K562 (cell line): ENCODE data around the gene PTGIS. TPM values are rescaled to one million over a fixed set of nuclear protein-coding genes. Genes with fewer than 3 reads are reported as not detected.

ENCODE experiments used
- ATAC-seq: fragments of 200-7000 bp; cut with Tn5 transposase; 3 replicates; pipeline ENCODE4 v1.9.1; 2020; ENCODE audit warnings: moderate library complexity
- BruUV-seq: library from RNA; stranded (reverse); fragments of 400-500 nt; replicated peaks from 2 replicates; lab custom pipeline; 2021; lab: Mats Ljungman, UMichigan
- CTCF ChIA-PET: fragments of 300-600 bp; formaldehyde crosslinking; extraction: SDS; loops from one replicate; lab custom pipeline; 2021; ENCODE audit warnings: low intra/inter-chr PET ratio; lab: Yijun Ruan, JAX
- POLR2A ChIA-PET: fragments of 300-600, 350-650 bp; sonication (Branson Sonifier 250); formaldehyde crosslinking; extraction: SDS; loops from one replicate; lab custom pipeline; 2021; ENCODE audit warnings: antibody characterized with exemption, inconsistent platforms; lab: Yijun Ruan, JAX
- DNase-seq, 4 experiments: peaks; one replicate each; pipeline versions ENCODE4 v3.0.0 to v3.0.0-alpha.2; 2011 to 2018; ENCODE audit warnings: low spot score in 3 of 4, mixed read lengths in 3 of 4; ENCODE audit errors: extremely low read depth in 1 of 4
- FAIRE-seq: peaks from 2 replicates; lab custom pipeline; 2011; peaks lifted over from hg19 to GRCh38; lab: Jason Lieb, UNC
- H2AFZ ChIP-seq: 2 replicates; pipeline ENCODE4 v1.6.0; 2011; ENCODE audit warnings: low read depth, low read length, control low read depth, inconsistent platforms
- H3K27ac ChIP-seq: fragments of 200-600 bp; 3 replicates; pipeline ENCODE4 v1.8.0; 2011; ENCODE audit warnings: low read depth, mild to moderate bottlenecking, control low read depth, inconsistent platforms, low read length, moderate library complexity, mixed read lengths; ENCODE audit errors: extremely low read depth
- H3K27me3 ChIP-seq, 2 experiments: fragments of 300-600 bp in 1 of 2; 2 replicates in 1 of 2; 3 replicates in 1 of 2; pipeline versions ENCODE4 v1.6.0 to v1.8.0; 2011; ENCODE audit warnings: inconsistent platforms in 2 of 2, low read length in 2 of 2, mild to moderate bottlenecking in 1 of 2, mixed read lengths in 1 of 2, moderate library complexity in 1 of 2; ENCODE audit not compliant: control insufficient read depth in 2 of 2, insufficient read depth in 2 of 2
- H3K36me3 ChIP-seq: fragments of 300-600 bp; 3 replicates; pipeline ENCODE4 v1.8.0; 2011; ENCODE audit warnings: mild to moderate bottlenecking, low read length, inconsistent platforms; ENCODE audit not compliant: control insufficient read depth, insufficient read depth
- H3K4me1 ChIP-seq, 2 experiments: fragments of 200-600 bp in 1 of 2; replicated peaks in 1 of 2; 2 replicates in 1 of 2; 3 replicates in 1 of 2; pipeline versions ENCODE4 v1.5.1 to v1.8.0; 2011; ENCODE audit warnings: inconsistent platforms in 2 of 2, low read length in 2 of 2, mild to moderate bottlenecking in 1 of 2, mixed read lengths in 1 of 2, moderate library complexity in 1 of 2; ENCODE audit not compliant: control insufficient read depth in 2 of 2, insufficient read depth in 2 of 2
- H3K4me2 ChIP-seq: 2 replicates; pipeline ENCODE4 v1.6.1; 2011; ENCODE audit warnings: low read length, control low read depth, inconsistent platforms, mixed read lengths; ENCODE audit not compliant: insufficient read depth
- H3K4me3 ChIP-seq: fragments of 200-600 bp; sonication (generic), shearing (Covaris generic); 2 replicates; pipeline ENCODE4 v1.5.1; 2016; ENCODE audit warnings: control low read depth, inconsistent platforms
- H3K79me2 ChIP-seq: fragments of 200-600 bp; 3 replicates; pipeline ENCODE4 v1.8.0; 2011; ENCODE audit warnings: low read length, inconsistent platforms; ENCODE audit not compliant: control insufficient read depth, insufficient read depth
- H3K9ac ChIP-seq, 2 experiments: 2 replicates each; pipeline versions ENCODE4 v1.6.0 to v1.6.1; 2011; ENCODE audit warnings: low read depth in 2 of 2, low read length in 2 of 2, control low read depth in 1 of 2, inconsistent platforms in 1 of 2, mild to moderate bottlenecking in 1 of 2, mixed read lengths in 1 of 2; ENCODE audit not compliant: insufficient read depth in 1 of 2
- H3K9me1 ChIP-seq: one replicate; pipeline ENCODE4 v1.6.0; 2011; ENCODE audit warnings: inconsistent platforms, mild to moderate bottlenecking, low read length, moderate library complexity; ENCODE audit not compliant: control insufficient read depth, insufficient read depth
- H3K9me3 ChIP-seq: replicated peaks from 2 replicates; pipeline ENCODE4 v1.5.1; 2011; ENCODE audit warnings: low read depth, low read length, inconsistent platforms; ENCODE audit not compliant: control insufficient read depth, insufficient read depth
- H4K20me1 ChIP-seq: replicated peaks from 2 replicates; pipeline ENCODE4 v1.6.1; 2011; ENCODE audit warnings: low read length, inconsistent platforms, mixed read lengths; ENCODE audit not compliant: control insufficient read depth, insufficient read depth
- ARNT ChIP-seq, 2 experiments: fragments of 450-650 bp; IDR thresholded peaks; 2 replicates each; pipeline ENCODE4 v1.6.1; 2016; ENCODE audit warnings: mild to moderate bottlenecking in 1 of 2
- BRCA1 ChIP-seq, 2 experiments: fragments of 450-650 bp in 1 of 2; sonication (generic) in 1 of 2; formaldehyde crosslinking in 1 of 2; IDR thresholded peaks; 2 replicates each; pipeline versions ENCODE4 v1.5.0 to v1.6.1; 2017 to 2020; ENCODE audit warnings: mild to moderate bottlenecking in 1 of 2, missing genetic modification reagents in 1 of 2
- DIDO1 ChIP-seq: fragments of 450-650 bp; IDR thresholded peaks from 2 replicates; pipeline ENCODE4 v1.6.1; 2016; ENCODE audit warnings: low read depth, missing biosample characterization, missing genetic modification characterization
- EZH2 ChIP-seq: IDR thresholded peaks from 2 replicates; pipeline ENCODE4 v1.6.1; 2012; ENCODE audit warnings: low read depth, mild to moderate bottlenecking, inconsistent platforms, low read length, borderline replicate concordance
- GTF2F1 ChIP-seq: IDR thresholded peaks from 2 replicates; pipeline ENCODE4 v1.6.1; 2011; ENCODE audit warnings: low read depth, low read length, improper control_type of control experiment
- HDAC8 ChIP-seq: fragments of 450-650 bp; IDR thresholded peaks from 2 replicates; pipeline ENCODE4 v1.6.1; 2016; ENCODE audit warnings: mild to moderate bottlenecking, missing genetic modification characterization, moderate library complexity, missing compliant biosample characterization
- HLTF ChIP-seq: fragments of 450-650 bp; IDR thresholded peaks from 2 replicates; pipeline ENCODE4 v1.6.1; 2016
- KLF10 ChIP-seq: fragments of 250-450 bp; sonication (Bioruptor Pico); IDR thresholded peaks from 2 replicates; pipeline ENCODE4 v1.6.1; 2021; ENCODE audit warnings: matching md5 sums
- NCOA6 ChIP-seq: fragments of 450-650 bp; IDR thresholded peaks from 2 replicates; pipeline ENCODE4 v1.6.1; 2017; ENCODE audit warnings: mild to moderate bottlenecking
- PPARD ChIP-seq: fragments of 250-450 bp; sonication (Bioruptor Pico); IDR thresholded peaks from 2 replicates; pipeline ENCODE4 v1.8.0; 2022; ENCODE audit warnings: inconsistent platforms, mild to moderate bottlenecking, moderate library complexity
- RNF2 ChIP-seq: sonication (generic); IDR thresholded peaks from 2 replicates; pipeline ENCODE4 v1.6.1; 2016
- ZNF121 ChIP-seq: sonication (generic); formaldehyde crosslinking; conservative IDR thresholded peaks from 2 replicates; pipeline ENCODE4 v1.8.0; 2022; ENCODE audit warnings: missing genetic modification reagents
- ZNF280B ChIP-seq: fragments of 250-450 bp; sonication (Bioruptor Pico); IDR thresholded peaks from 2 replicates; pipeline ENCODE4 v1.5.1; 2021; ENCODE audit warnings: mild to moderate bottlenecking
- ZNF449 ChIP-seq: fragments of 250-450 bp; sonication (Bioruptor Pico); IDR thresholded peaks from 2 replicates; pipeline ENCODE4 v1.8.0; 2022; ENCODE audit warnings: moderate library complexity, mild to moderate bottlenecking, inconsistent platforms
- ZNF707 ChIP-seq: fragments of 250-450 bp; sonication (Bioruptor Pico); conservative IDR thresholded peaks from 2 replicates; pipeline ENCODE4 v1.8.0; 2022; ENCODE audit warnings: inconsistent platforms, mild to moderate bottlenecking, moderate library complexity
- ZNF76 ChIP-seq: fragments of 250-450 bp; sonication (Bioruptor Pico); IDR thresholded peaks from 2 replicates; pipeline ENCODE4 v1.4.0; 2020; ENCODE audit warnings: mild to moderate bottlenecking, moderate library complexity, borderline replicate concordance
- ZNF766 ChIP-seq: fragments of 200-800 bp; sonication (Bioruptor generic); conservative IDR thresholded peaks from 2 replicates; pipeline ENCODE4 v1.6.1; 2016; ENCODE audit warnings: missing genetic modification characterization, missing compliant biosample characterization
- ZNF780A ChIP-seq: fragments of 250-450 bp; sonication (Bioruptor Pico); IDR thresholded peaks from 2 replicates; pipeline ENCODE4 v1.5.0; 2021; ENCODE audit warnings: mild to moderate bottlenecking
- WGBS: fragments of 100-300 bp; shearing (Covaris generic); methylation state at CpG from one replicate; pipeline ENCODE4 v1.1.6; 2016; ENCODE audit warnings: low coverage, mixed read lengths; ENCODE audit not compliant: insufficient coverage; ENCODE audit errors: missing lambda C conversion rate; 5-methylcytosine and 5-hydroxymethylcytosine counted together
- in situ Hi-C: fragments of 300-500 bp; cut with MboI; formaldehyde crosslinking; loops from 4 replicates; pipeline ENCODE4 v1.15.0; 2018; ENCODE audit warnings: inconsistent platforms, mixed read lengths
- intact Hi-C: fragments of 100-400 bp; cut with micrococcal nuclease; formaldehyde crosslinking; loops from 2 replicates; pipeline ENCODE4 v1.14.2; 2022
- polyA plus RNA-seq, 8 experiments: library from polyadenylated mRNA; depleted of rRNA in 4 of 8; stranded (reverse) in 5 of 8; unstranded in 3 of 8; fragments of >200 nt; fragmentation: Nextera tagmentation in 2 of 8; fragmentation: Illumina TruSeq in 1 of 8; extraction: Ambion mirVana in 2 of 8; extraction: Trizol in 1 of 8; gene quantifications; 2 replicates each; pipeline versions ENCODE4 v1.2.1 to v1.2.3, GENCODE V29; 2011 to 2014; ENCODE audit warnings: inconsistent platforms in 1 of 8, missing spikeins in 1 of 8
- total RNA-seq, 7 experiments: library from RNA; depleted of rRNA in 6 of 7; stranded (reverse); fragments of >200 nt in 6 of 7; fragmentation: Illumina TruSeq in 2 of 7; extraction: Trizol in 2 of 7; gene quantifications; 2 replicates each; pipeline versions ENCODE4 v1.2.1 to v1.2.3, GENCODE V29; 2011 to 2021; ENCODE audit warnings: low replicate concordance in 1 of 7

PTGIS gene
- total and polyA plus RNA-seq, 9 of the 15 experiments (the other 6 are each of a cell fraction or from before 2014, with no cell fraction given), result not detected

DNA sequence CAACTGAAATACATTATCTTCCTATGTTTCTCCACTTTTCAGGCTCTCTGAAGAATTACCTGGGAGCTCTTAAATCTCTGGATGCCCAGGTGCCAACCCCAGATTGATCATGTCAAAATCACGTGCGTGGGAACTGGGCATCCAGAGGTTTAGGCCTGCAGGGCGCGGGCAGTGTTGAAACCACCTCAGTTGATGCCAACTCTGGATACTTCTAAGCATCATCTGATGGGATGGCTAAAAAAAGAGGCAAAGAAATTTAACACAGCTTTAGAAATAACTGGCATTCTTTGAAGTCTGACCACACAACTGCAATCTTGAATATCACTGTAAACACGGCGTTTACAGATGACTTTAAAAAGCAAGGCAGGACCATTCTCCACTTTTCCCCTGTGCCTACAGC, 41.9 kb downstream of the PTGIS start:
- in situ Hi-C loops, result no loop called here
- H4K20me1 ChIP-seq, result no peaks in the 10 kb centered on the region
- POLR2A ChIA-PET, result interaction anchor here (0.6 kb wide), 1 partner anchor 420 kb away, joined by 3 read pairs; no protein-coding TSS in a partner anchor
- no peak overlapping the region for H3K4me2 ChIP-seq
- no peak overlapping the region for H2AFZ ChIP-seq
- H3K9me1 ChIP-seq, result no peaks in the 10 kb centered on the region
- no TSS peak for BruUV-seq
- WGBS, result 0% methylated on average over 6 of the region's 6 CpGs
- H3K36me3 ChIP-seq, result no peaks in the 10 kb centered on the region
- H3K27me3 ChIP-seq, result peaks cover 12 to 22% of the 10 kb centered on the region in 2 experiments; a peak in 3 of 5 replicates
- TF ChIP-seq ZNF76 (CRISPR knock-in tag), result no peak
- no peak for TF ChIP-seq HDAC8
- no peak for TF ChIP-seq GTF2F1
- no peak for TF ChIP-seq HLTF
- no peak for TF ChIP-seq PPARD
- no peak for TF ChIP-seq EZH2
- TF ChIP-seq ZNF707 (CRISPR knock-in tag), result no peak
- TF ChIP-seq ZNF280B (CRISPR knock-in tag), result no peak
- no peak for TF ChIP-seq ZNF780A (CRISPR knock-in tag)
- TF ChIP-seq ZNF449 (CRISPR knock-in tag), result no peak
- no peak for TF ChIP-seq DIDO1 (tag)
- no peak for TF ChIP-seq RNF2
- no peak for TF ChIP-seq BRCA1 (IDR thresholded peaks at IDR 0.05)
- TF ChIP-seq BRCA1 (CRISPR knock-in tag; IDR thresholded peaks at IDR 0.05), result no peak
- no peak for TF ChIP-seq KLF10 (CRISPR knock-in tag)
- TF ChIP-seq NCOA6, result no peak
- TF ChIP-seq ZNF766, result no peak
- no peak for TF ChIP-seq ARNT (IDR thresholded peaks at IDR 0.05)
- TF ChIP-seq ZNF121 (CRISPR knock-in tag), result no peak
- TF ChIP-seq, all 486 proteins: peak for 0
- no peak overlapping the region for H3K9ac ChIP-seq
- no peaks in the 10 kb centered on the region for H3K79me2 ChIP-seq
- H3K9me3 ChIP-seq, result no peaks in the 10 kb centered on the region
- no peak for ATAC-seq
- H3K4me1 ChIP-seq, result no peaks in the 10 kb centered on the region
- CTCF ChIA-PET, result no interaction called here
- H3K27ac ChIP-seq, result no peak overlapping the region
- intact Hi-C loops, result no loop called here
- H3K4me3 ChIP-seq, result no peak overlapping the region
- FAIRE-seq, result no peak
- DNase-seq, result no peak
